IMR-90 (cell line): ENCODE data around the gene MZF1.

Source experiments
- BHLHE40 ChIP-seq: fragments of 150-350 bp; IDR thresholded peaks from 2 replicates; pipeline ENCODE4 v1.6.1; 2016; ENCODE audit warnings: mild to moderate bottlenecking, low read depth, low read length
- CEBPB ChIP-seq: IDR thresholded peaks from 2 replicates; pipeline ENCODE4 v1.6.1; 2012; ENCODE audit warnings: low read depth, low read length, improper control_type of control experiment
- FOS ChIP-seq: fragments of 150-350 bp; IDR thresholded peaks from 2 replicates; pipeline ENCODE4 v1.6.1; 2016; ENCODE audit warnings: low read depth, low read length
- MAFK ChIP-seq: IDR thresholded peaks from 2 replicates; pipeline ENCODE4 v1.6.1; 2012; ENCODE audit warnings: low read depth, low read length, improper control_type of control experiment
- MAZ ChIP-seq: IDR thresholded peaks from 2 replicates; pipeline ENCODE4 v1.6.1; 2012; ENCODE audit warnings: low read depth, mild to moderate bottlenecking, low read length, improper control_type of control experiment, moderate library complexity, borderline replicate concordance
- MXI1 ChIP-seq: IDR thresholded peaks from 2 replicates; pipeline ENCODE4 v1.6.1; 2012; ENCODE audit warnings: low read depth, mild to moderate bottlenecking, low read length, moderate library complexity, borderline replicate concordance
- POLR2A ChIP-seq: IDR thresholded peaks from 2 replicates; pipeline ENCODE4 v1.6.1; 2012; ENCODE audit warnings: mild to moderate bottlenecking, low read depth, low read length
- RAD21 ChIP-seq: IDR thresholded peaks from 2 replicates; pipeline ENCODE4 v1.6.1; 2012; ENCODE audit warnings: low read length, improper control_type of control experiment
- RCOR1 ChIP-seq: IDR thresholded peaks from 2 replicates; pipeline ENCODE4 v1.6.1; 2012; ENCODE audit warnings: mild to moderate bottlenecking, low read length, improper control_type of control experiment; ENCODE audit not compliant: insufficient replicate concordance
- RFX5 ChIP-seq: IDR thresholded peaks from 2 replicates; pipeline ENCODE4 v1.8.0; 2012; ENCODE audit warnings: low read depth, mild to moderate bottlenecking, low read length, moderate library complexity
- SMC3 ChIP-seq: fragments of 150-350 bp; IDR thresholded peaks from 2 replicates; pipeline ENCODE4 v1.6.1; 2016; ENCODE audit warnings: low read depth, mild to moderate bottlenecking, antibody characterized with exemption, low read length, moderate library complexity
- TF ChIP-seq, protein P1 (sequence below): conservative IDR thresholded peaks from 2 replicates; pipeline ENCODE4 v1.5.1; 2012; ENCODE audit warnings: mild to moderate bottlenecking, low read depth, low read length, improper control_type of control experiment
- TF ChIP-seq, protein P2 (sequence below): fragments of 150-350 bp; IDR thresholded peaks from 2 replicates; pipeline ENCODE4 v1.6.1; 2016; ENCODE audit warnings: low read depth, mild to moderate bottlenecking, low read length, moderate library complexity, borderline replicate concordance
- TF ChIP-seq, protein P3 (sequence below): fragments of 150-350 bp; IDR thresholded peaks from 2 replicates; pipeline ENCODE4 v1.6.1; 2017; ENCODE audit warnings: mild to moderate bottlenecking, antibody characterized with exemption, low read length, low read depth

DNA sequence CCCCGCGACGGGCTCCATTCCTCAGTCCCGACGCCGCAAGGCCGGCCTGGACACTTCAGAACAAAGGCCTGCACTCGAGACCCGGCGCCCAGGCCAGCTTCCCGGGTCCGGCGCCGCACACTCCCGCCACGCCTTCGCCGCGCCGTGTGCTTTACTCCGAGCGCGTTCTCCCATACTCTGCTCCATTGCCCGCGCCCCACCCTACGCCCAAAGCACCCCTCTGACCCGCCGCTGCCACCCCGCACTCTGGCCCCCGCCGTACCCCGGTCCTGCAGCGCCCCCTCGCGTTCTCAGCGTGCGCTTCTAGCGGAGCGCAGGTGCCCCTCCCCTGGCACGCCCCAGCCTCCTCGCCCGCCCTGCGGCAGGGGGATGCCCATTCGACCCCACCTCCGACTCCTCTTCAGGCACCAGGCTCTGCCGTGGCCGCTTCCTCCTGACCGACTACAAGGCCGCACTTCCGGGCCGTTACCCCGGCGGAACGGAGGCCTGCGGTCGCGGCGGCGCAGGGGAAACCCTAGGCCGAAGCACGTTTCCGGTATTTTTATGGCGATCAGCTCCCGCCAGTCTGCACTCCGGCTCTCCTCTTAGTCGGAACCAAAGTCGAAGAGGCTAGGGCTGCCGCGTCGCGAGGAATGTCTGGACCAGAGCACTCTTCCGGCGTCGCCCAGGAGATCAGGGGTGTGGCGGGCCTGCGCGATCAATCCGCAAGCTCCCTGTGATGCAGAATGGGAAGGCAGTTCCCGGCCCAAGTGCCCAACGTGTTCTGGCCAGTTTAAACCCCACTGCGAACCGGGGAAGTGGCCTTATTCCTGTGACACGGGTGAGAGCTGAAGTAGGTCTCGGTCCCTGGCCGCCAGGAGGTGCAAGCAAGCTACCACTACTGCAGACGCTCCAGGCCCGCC is 53.5 kb downstream of the MZF1 start, which contains the start of gene ZBTB45:
- no peak for TF ChIP-seq CEBPB
- 0 out of 2 replicates have a peak, but pooled peaks have one; percentile 8 for TF ChIP-seq FOS
- peak; percentile 66; the same call in 1 of the 2 replicates for TF ChIP-seq POLR2A
- TF ChIP-seq, protein P1, sequence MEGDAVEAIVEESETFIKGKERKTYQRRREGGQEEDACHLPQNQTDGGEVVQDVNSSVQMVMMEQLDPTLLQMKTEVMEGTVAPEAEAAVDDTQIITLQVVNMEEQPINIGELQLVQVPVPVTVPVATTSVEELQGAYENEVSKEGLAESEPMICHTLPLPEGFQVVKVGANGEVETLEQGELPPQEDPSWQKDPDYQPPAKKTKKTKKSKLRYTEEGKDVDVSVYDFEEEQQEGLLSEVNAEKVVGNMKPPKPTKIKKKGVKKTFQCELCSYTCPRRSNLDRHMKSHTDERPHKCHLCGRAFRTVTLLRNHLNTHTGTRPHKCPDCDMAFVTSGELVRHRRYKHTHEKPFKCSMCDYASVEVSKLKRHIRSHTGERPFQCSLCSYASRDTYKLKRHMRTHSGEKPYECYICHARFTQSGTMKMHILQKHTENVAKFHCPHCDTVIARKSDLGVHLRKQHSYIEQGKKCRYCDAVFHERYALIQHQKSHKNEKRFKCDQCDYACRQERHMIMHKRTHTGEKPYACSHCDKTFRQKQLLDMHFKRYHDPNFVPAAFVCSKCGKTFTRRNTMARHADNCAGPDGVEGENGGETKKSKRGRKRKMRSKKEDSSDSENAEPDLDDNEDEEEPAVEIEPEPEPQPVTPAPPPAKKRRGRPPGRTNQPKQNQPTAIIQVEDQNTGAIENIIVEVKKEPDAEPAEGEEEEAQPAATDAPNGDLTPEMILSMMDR = peak; percentile 73
- peak; percentile 72 for TF ChIP-seq RAD21
- TF ChIP-seq, protein P2, sequence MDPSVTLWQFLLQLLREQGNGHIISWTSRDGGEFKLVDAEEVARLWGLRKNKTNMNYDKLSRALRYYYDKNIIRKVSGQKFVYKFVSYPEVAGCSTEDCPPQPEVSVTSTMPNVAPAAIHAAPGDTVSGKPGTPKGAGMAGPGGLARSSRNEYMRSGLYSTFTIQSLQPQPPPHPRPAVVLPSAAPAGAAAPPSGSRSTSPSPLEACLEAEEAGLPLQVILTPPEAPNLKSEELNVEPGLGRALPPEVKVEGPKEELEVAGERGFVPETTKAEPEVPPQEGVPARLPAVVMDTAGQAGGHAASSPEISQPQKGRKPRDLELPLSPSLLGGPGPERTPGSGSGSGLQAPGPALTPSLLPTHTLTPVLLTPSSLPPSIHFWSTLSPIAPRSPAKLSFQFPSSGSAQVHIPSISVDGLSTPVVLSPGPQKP = no peak
- no peak for TF ChIP-seq MAFK
- TF ChIP-seq, protein P3, sequence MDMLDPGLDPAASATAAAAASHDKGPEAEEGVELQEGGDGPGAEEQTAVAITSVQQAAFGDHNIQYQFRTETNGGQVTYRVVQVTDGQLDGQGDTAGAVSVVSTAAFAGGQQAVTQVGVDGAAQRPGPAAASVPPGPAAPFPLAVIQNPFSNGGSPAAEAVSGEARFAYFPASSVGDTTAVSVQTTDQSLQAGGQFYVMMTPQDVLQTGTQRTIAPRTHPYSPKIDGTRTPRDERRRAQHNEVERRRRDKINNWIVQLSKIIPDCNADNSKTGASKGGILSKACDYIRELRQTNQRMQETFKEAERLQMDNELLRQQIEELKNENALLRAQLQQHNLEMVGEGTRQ = no peak
- TF ChIP-seq SMC3 = peak; percentile 58
- no peak for TF ChIP-seq BHLHE40
- peak; percentile 43; the same call in 1 of the 2 replicates for TF ChIP-seq MXI1
- peak; percentile 95 for TF ChIP-seq MAZ
- no peak for TF ChIP-seq RFX5
- no peak for TF ChIP-seq RCOR1
